DLD1 (cell line): ENCODE measurements around the gene TAF5L.

Source experiments
- in situ Hi-C: cut with HindIII; loops from 2 replicates; pipeline ENCODE4 v1.10.0; 2017; ENCODE audit warnings: low sequenced_read_pairs

The TAF5L gene

DNA sequence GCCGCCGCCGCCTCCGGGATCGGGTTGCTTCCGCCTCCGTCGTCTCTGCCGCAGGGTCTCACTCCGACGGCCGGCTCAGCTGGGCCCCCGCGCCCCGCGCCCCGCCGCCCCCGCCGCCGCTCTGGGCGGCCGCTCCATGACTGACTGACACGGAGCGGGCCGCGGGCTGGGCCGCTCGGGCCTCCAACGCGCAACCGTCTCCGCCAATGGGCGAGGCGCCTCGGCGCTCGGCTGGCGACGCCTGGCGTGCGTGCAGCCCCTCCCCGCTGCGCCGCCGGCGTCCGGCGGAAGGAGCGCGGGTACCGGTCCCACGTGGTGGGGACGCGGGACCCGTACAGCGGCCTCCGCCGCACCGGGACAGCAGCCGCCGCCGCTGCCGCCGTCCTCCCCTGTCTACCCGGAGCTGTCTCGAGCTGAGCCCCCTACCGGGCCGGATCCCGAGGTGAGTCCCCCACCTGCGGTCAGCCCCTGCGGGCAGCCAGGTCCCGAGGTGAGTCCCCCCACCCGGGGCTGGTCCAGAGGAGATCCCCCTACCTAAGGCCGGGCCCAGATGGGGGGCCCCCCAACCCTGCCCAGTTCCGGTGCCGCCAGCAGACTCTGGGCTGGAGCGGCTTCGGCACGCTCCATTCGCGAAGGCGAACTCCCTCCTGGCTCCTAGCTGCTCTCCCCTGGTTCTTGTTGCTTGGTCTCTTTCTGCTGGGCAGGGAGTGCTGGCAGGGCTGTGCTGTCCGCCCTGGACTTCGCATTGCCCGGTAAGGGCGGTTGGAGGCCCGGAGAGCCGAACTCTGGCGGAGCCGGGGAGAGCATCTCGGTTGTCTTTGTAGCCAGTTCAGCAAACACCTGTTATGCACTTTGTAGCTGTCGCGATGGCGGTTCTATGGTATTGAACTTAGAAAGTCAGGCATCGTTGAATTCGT, at the start of gene TAF5L, which contains the start of gene URB2:
Gene TAF5L (minus strand): TSS at position 208 of the 917 bp plus-strand sequence. CDS start 11,640 bp downstream, outside the sequence.
Gene URB2 (plus strand): TSS at position 333 of the 917 bp plus-strand sequence. CDS start 1,387 bp downstream, outside the sequence.
- in situ Hi-C loops = no loop called here

DNA sequence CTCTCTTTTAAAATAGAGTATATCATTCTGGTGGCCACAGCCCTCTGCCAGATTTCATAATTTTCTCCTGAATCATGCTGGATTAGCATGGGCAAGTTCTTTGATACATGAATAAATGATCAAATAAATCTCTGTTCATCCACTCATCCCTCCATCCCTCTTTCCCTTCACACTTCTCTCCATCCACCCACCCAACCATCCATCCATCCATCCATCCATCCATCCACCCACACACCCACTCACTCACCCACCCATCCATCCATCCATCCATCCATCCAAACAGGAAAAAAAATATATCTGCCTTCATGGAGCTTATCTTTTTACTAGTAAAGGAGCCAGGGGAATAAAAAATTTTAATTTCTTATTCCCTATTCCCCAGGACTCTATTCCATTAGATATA, 49.5 kb upstream of the TAF5L start:
- in situ Hi-C loops = no loop called here

DNA sequence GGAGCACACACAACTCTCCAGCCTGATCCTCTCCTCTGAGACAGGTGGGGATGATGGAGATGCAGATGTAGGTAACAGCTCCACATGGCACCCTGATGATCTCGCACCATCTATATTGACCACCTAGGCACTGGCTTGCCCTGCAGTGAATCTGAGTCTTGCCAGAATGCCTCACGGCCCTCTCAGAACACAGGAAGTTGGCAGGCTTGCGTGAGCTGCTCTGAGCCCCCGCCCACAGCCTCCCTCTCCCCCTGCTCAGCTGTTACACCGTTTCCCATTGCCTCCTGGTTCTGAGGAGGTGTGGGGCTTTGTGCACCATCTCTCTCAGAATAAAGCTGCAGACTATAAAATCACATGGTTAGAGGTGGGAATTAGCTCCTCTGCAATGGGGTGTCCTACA, 48.1 kb upstream of the TAF5L start:
- in situ Hi-C loops = no loop called here

DNA sequence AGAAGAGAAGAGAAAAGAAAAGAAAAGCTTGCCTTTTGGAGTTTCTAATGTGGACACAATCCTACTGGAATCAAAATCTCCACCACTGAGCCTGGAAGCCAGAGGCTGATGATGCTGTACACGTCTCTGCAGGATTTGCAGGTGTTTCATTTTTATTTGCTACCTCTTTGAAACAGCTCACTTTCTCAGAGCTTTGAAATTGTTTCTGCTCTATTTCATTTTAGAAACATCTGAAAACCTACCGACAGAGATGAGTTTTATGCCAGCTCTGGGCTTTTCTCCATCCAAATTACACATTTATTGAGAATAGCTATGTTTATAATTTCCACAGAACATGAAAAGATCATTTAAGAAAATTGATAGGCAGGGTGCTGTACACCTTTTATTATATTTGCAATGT, 46.3 kb upstream of the TAF5L start:
- in situ Hi-C loops = no loop called here

DNA sequence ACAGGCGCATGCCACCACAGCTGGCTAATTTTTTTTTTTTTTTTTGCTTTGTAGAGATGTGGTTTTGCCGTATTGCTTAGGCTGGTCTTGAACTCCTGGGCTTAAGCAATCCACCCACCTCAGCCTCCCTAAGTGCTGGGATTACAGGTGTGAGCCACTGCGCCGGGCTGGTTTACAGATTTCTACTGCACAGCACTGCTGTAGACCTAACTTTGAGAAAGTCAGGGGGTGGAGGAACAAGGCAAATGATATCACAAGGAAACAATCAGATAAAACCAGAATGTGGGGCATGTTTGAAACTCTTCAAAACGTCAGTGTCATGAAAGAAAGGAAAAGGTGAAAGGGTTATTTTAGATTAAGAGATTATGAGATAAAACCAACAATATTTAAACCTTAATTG, 45.4 kb upstream of the TAF5L start:
- in situ Hi-C loops = no loop called here

DNA sequence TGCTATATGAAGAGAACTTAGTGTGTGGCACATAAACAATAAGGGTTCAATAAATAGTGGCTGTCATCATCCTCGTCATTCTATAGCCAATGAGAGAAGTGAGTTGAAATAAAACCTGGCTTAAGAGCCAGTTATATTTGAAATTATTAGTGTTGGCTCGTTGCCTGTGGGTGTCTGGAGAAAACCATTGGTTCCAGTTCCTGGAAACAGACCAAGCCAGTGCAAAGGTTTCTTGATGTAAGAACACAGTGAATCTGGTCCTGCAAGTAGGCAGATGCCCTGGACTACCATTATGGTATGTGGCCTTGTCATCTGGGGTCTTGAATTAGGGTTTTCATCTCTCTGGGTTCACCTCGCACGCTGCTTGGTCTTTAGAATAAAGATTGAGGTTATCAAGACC, 43.4 kb upstream of the TAF5L start:
- in situ Hi-C loops = no loop called here

DNA sequence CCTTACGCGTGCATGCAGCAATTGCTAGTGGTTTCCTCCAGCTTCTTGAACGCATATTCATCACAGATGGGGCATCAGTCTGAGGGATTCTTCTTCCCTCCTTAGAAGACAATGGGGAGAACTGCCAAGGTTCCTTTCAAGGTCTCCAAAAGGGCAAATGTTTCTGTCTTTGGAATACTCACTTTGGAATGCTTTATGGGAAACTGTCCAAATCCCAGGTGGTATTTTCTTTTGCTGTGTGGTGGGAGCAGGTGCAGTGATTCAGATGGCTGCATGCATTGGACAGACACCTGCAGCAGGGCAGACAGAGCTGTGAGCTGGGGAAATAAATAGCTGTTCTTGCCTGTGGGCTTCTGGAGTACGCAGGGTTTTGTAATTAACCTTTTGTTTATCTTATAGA, 40.7 kb upstream of the TAF5L start:
- in situ Hi-C loops = no loop called here

DNA sequence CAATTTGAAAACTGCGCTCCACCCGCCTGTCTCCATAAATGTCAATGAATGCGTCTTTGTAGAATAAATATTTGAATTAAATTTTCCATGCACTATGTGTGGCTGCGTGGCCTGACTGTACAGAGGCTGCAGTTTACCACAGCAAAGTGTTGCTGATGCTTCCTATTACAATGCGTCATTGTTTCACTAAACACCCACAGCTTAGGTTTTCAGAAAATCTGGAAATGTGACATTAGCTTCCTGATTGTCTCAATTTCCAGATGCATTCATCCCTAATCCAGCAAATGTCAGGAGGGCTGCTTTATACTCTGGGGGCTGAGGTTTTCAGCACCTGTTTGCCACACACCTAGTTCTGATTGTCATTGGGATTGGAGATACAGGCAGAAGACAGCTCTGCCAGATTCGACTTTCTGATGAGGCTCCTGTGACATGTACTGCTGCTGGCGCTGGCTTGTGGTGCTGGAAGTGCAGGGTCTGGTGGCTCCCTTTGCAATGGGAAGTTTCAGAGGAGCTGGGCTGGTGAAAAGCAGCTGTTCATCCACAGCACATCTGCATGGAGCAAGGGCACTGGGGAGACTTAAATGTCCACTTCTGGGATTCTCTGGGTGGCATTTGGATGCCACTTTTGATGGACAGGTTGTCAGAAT, 40.1 kb upstream of the TAF5L start:
- in situ Hi-C loops = no loop called here

DNA sequence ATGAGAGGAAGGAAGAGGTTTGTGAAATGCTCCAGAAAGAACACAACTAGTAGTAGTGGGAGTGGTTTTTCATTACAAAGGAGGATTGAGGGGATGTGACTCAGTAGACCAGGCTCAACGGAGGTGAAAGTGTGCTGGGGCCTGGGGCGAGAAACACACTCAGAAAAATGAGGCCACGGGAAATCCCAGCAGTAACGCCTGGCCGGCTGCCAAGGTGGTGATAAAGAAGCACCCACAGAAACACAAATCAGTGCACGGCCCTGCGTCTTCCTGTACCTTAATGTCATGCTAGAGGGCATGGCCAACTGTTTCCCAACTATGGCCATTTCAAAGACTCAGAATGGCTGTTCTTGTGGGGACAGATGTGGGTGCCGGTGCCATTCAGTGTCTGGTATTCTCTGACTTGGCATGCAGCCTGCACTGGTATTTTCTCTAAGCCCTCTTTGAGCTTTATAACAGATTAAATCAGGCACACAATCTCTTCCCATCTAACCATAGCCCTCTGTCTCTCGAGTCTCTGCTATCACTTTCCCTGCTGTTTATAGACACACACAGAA, 38.3 kb upstream of the TAF5L start:
- in situ Hi-C loops = no loop called here

DNA sequence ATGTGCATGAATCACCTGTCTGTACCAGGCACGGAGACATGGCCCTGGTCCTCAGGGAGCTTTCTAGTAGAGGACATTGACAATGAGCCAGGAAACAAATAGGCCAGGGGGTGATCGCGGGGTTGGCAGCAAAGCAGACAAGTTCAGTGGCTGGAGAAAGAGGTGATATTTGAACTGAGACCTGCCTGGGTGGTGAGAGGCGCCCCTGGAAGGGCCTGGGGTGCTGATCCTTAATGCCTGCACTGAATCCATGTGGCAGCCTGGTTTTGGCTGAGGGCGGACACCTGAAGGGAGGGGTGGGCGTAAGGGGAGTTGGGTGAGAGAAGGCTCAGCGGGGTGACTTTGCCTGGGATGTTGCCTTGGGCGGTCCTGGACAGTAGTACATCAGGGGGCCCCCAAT, 36.0 kb upstream of the TAF5L start:
- in situ Hi-C loops = no loop called here

DNA sequence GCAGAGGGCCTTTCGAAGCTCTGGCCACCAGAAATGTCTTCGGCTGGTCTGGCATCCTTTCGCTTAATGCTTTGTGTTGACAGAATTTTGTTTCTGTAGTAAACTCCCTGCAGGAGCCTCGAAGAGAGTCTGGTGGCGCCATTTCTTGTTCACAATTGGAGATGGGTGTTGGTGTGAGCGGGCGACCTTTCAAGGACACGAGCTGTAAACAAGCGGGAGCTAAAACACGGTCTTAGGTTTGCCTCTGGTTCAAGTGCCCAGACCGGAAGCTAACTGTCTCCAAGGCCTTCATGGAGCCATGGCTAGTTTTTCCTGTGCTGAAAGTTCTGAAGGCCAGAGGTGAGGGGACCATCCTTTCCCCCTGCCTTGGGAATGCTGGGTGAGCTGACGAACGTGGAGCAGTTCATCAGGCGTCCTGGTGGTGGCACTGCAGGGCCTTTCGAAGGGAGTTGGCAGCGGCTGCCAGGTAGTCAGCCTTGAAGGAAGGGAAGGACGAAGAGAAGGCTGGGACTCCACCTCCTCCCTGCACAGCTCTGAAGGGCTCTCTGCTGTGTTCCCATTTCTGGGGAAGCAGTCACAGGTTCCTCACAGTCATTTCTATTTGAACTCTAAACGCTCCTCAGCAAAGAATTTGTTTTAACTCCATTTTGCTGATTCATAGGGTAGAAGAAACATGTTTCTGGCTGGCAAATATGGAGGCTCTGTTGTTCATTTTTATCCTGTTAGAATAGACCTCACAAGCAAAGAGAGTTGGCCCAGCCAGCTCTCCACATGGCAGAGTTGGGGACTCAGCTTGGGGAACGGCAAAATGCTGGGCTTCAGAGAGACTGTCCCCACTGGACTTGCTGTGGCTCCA, 35.3 kb upstream of the TAF5L start:
- in situ Hi-C loops = no loop called here

DNA sequence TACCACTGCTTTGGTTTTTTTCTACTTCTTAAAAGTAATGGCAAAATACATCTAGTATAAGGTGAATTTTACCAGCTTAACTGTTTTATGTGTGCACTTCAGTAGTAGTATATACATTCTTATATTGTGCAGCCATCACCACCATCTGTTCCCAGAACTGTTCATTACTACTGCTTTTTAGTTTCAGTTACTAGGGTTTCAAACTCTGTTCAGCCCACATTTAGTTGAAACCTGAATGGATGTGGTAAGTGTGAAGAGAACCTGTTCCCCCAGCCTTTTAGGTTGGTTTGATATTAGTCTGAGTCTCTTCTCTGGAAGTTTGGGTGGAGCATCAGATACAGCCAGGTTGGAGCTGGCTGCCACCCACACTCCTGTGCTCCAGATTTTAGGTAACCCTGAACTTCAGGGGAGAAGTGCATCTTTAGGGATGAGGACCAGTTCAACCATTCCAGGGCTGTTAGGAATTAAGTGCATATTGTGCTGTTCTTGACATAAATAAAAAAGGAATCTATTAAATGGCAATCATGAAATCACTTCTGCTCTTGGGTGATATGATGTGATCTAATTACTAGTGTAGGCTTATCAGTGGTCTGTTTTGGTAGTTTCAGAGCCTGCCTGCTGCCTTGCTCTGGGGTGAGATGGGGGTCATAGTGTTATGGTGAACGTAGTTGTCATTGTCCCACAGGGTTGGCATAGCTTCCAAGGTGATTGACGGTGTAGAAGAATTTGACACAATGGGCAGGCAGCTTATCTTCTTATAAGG, 32.3 kb upstream of the TAF5L start:
- in situ Hi-C loops = no loop called here

DNA sequence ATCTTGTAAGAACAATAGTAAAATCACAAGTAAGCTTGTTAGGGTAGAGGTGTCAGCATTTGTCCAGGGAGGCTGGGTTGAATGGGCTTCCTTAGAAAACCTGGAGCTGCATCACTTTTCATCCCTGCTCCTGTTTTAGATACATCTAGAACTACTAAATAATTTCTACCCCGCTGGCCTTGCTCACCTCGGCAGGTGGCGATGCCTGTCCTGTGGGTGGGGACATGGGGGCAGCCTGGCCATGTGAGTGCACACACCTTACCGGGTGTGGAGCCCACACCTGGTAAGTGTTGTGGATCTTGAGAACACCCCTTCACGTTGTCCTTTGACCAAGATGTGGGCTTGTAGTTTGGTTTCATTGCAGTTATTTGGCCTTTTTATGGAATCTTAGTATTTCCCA, 29.9 kb upstream of the TAF5L start:
- in situ Hi-C loops = no loop called here

DNA sequence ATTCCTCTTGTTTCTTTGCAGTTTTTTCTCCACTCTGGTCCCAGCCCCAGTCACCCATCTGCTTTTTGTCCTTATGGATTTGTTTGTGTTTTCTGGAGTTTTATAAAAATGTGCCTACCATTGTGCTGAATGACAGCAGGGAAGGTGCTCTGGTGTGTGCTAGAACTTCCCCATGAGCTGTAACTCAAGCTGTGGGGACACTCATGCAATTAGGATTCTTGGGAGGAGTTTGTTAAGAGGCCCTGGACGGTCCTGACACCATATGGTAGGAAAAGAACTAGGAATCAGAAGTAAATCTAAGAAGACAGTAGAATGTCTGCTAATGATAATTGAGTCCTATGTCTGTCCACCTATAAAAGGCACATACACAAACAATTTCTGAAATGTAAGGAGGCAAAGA, 27.5 kb upstream of the TAF5L start:
- in situ Hi-C loops = no loop called here

DNA sequence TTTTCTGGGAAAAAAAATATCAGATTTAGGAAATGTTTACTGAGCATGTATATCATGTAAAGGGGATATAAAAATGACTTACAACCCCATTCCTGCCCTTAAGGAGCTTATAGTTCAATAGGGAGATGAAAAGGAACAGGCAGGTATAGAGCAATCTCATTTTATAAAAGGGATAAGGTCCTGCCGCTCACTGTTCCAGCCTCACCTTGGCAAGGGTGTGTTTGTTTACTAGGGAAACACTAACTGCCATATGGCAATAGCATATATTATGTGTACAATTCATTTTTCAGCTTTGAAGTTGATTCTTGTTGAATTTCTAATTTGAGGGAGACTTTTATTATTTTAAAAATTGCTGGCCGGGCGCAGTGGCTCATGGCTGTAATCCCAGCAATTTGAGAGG, 25.6 kb upstream of the TAF5L start:
- in situ Hi-C loops = no loop called here

DNA sequence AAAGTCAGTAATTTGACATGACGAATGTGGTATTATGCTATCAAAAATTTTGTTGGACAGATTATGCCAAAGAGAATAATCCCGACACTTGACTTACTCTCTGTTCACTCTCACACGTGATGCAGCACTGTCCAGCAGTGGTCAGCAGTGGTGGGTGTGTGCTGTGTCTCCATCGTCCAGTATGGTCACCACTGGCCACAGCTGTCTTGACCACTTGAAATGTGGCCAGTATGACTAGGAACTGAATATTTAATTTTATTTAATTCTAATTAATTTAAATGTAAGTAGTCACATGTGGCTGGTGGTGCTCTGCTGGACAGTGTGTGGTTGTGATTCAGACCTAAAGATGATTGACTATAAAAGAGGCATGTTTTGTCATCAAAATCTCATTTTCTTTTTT, 24.1 kb upstream of the TAF5L start:
- in situ Hi-C loops = no loop called here

DNA sequence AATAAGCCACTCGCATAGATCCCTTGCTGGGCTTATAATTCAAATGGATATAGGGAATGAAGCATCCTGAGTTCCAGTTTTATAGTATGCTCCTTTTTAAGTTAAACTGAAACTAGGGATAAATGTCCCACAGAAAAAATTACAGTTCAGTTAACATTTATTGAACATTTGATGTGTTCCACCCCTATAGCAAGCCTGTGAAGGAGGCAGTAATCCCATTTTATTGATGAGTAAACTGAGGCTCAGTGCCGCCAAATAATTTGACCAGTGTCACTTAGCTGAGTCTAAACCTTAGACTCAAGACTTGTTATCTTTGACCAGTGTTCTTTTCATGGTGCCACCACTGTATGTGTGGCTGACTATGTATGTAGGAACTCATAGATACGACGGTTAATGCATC, 22.5 kb upstream of the TAF5L start:
- in situ Hi-C loops = no loop called here

DNA sequence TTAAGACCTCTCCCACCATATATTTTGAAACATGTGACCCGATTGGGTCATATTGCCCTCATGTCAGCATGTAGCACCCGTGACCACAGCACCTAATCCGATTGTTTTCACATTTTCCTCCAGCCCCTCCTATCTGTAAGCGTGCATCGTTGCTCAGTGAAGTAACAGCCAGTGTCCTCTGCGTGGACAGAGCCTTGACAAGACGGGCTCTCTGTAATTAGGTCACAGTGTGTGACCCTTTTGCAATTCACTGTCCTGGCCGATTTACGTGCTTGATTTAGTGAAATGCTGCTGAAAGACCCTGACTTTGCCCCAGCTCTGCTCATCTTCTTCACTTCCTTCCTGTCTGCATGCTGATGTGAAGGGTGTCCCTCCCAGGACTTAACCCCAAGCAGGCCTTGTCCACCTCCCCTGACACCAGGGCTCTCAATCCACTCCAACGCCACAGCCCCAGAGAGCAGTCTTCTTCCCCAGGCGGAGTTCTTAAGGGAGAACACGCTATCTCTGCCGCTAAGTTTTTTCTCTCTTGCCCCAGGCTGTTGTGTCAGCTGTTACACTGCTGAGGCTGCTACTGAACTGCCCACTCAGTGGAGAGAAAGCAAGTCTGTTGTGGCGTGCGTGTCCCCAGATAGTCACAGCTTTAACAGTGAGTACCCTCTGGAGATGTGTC, 19.5 kb upstream of the TAF5L start:
- in situ Hi-C loops = no loop called here

DNA sequence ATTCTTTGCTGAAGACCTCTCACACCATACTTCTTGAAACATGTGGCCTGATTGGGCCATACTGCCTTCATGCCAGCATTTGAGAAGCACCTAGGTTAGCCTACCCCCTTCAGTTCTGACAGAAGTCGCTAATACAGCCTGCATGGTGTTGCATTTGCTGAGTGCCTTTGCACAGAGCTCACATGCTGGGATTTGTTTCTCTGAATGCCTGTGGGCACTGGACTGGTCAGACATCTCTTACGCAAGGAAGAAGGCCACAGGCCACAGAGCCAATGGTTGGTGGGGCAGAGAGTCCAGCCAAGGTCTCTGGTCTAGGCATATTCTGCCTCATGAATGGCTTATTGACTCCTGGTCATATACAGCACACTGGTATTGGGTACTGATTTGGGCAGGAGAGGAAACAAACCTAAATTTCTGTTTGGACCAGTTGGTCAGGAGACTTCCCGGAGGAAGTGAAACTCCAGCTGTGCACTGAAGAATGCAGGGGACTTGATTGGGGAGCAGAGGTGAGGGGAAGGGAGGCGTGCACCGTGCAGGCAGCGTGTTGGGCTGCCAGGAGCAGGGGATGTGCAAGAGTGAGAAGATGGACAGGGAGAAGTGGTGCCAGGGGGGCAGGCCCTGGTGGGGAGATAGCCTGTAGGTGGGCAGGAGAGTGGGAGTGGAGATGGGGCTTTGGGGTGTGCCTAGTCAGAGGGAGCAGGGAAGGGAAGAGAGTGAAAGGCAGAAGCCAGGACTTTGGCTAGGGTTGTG, 18.2 kb upstream of the TAF5L start:
- in situ Hi-C loops = no loop called here
